Stimulated activated CD8-positive, alpha-beta memory T cell treated with anti-CD3 and anti-CD28 coated beads, Interleukin-12 subunit alpha, Interleukin-12 subunit beta, amount 100 ng/mL, for 4 hours (primary cell): Measurements from ENCODE around the gene NFKB2.

Experiments used
- DNase-seq: peaks from one replicate; pipeline ENCODE4 v3.0.0-alpha.2; 2020; ENCODE audit warnings: low read depth

NFKB2 gene

DNA sequence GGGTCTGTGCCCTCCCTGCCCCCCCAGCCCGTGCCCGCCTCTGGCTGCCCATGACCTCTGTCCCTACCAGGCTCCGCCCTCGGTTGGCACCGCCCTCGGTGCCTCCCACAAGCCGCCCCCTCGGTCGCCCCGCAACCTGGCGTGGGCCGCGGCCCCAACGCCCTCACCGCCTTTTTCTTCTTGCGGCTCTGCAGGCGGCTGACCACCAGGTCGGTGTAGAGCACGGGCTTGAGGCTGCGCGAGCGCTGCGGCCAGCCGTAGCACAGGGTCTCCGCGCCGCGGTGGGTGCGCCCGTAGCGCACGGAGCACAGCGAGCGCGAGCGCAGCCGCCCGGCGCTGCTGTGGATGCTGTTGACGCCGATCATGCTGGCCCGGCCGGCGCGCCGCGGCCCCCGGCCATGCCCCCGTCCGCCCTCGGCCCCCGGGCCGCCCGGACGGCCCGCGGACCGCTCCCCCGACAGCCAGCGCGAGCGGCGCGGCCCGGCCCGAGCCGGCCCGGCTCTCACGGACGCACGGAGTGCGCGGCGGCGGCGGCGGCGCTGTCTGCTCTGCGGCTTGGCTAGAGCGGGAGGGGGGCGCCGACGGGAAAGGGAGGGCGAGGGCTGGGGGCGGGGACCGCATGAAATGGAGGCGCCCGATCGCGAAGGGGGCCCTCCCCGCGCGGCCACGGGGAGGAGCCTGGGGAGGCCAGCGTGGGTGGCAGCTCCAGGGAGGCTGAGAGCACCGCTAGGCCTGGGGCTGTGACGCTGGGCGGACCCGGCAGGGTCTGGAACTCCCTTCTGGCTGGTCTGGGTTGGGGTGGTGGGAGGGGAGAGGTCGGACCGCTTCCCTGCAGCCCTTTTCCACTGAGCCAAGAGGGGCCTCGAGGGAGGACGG, 13.5 kb downstream of the NFKB2 start:
- DNase-seq = peak; percentile 76

DNA sequence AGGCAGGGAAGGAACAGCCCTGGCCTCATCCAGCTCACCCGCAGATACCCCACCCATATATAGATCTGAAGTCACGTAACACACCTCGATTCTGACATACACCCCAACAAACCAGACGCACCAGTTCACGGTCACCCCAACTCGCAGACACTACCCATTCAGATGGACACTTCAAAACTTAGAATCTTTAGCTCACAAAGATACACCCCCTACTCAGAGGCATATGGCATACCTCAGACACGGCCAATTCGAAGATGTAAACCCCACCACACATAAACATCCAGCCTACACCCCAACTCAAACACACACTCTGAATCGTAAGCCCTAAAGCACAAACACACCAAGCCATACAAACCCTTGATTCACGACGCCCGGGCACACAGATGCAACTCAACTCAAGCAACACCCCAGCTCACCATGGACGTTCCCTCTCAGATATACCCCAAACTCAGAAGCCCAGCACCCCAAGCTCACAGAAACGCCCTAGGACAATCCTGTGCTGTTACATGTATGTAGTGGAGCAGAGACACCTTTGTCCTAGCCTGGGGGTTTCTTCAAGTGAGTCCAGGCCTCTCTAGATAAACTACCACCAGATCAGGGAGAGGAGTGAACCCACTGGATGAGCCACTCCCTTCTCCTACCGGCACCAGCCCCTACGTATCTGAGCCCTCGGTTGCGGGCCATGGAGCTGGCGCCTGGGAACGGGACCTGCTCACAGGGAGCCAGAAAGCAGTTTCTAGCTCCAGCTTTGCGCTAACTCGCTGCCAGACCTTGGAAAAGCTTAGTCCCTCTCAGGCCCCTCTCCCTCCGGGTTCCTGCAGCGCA, 14.3 kb downstream of the NFKB2 start:
- DNase-seq = no peak

DNA sequence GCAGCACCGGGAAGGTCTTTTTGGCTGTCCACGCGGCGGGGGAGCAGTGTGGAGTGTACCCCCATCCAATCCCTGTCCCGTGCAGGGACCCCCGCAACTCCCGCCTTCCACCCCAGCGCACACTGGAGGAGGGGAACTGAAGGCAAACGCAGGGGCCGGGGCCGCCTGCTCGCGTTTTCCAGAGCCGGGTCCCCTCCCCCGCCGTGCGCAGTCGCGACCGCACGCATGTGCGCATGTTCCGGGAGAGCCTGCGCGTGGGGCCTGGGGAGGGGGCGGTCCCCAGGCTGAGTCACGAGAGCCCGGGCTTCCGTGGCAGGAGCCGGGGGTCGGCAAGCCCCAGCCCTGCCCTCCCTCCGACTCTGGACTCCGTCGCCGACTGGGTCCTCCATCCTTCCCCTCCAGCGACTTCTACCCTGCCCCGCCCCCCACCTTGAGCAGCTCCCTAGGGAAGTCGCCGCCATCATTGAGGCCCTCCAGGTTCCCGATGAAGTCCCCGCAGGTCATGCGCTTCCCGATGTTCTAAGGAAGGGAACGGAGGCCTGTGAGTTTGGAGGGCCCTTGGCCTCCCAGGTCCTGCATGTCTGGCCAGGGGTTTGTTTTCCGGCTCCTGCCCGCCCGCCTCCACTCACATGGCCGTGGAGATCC, 15.0 kb downstream of the NFKB2 start:
- DNase-seq = peak; percentile 53

DNA sequence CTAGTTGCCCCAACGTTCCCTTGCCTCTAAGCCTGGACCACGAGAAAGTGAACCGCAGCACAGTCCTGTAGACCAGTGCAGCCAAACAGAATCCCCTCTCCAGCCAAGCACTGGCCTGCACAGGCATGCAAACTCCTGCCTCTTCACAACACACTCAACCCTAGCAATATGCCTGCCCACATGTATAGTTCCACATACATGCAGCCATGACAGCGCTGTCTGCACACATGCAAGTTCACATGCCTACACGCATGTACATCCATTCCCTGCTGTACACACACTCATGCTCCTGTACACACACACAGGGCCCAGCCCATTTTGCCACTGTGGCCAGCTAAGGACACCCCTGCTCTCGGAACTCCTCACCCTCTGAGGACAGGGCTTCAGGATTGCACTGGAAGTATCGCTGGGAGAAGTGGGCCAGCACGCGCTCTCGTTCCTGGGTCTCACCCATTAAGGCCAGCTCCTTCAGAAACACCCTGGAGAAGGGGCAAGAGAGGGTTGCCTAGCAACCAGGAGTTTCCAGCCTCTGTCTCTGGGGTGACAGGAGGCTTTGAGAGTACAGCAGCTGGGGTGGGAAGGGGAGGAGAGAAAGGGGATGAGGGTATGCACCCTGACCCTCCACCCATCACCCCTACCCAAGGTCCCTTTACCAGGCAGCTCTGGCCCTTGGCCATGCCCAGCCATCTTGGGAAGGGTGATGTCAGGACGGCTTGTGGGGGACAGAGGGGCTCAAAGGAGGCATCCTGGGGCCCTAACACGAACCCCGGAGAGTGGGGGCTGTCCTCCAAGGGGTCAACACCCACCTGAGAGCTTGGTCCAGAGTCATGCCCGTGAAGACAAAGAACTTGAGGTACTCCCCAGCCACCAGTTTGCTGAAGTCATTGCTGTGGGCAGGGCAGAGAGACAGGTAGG, 16.1 kb downstream of the NFKB2 start:
- no peak for DNase-seq

DNA sequence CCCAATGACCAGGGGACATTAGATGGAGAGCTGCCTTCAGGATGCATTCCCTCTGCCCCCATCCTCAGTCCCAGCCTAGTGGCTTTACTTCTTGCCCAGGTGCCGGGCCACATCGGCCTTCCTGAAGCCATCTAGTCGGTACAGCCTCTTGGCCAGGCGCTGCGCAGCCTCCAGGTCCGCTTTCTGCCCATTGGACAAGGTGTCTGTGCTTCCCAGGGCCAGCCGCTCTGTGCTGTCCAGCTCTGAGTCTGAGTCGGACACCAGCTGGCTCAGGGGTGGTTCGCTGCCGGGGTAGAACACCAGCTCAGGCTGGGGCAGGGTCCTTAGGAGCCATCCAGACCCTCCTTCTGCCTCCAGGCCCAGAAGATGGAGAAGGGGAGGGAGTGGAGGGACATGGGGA, 16.8 kb downstream of the NFKB2 start:
- DNase-seq = no peak

DNA sequence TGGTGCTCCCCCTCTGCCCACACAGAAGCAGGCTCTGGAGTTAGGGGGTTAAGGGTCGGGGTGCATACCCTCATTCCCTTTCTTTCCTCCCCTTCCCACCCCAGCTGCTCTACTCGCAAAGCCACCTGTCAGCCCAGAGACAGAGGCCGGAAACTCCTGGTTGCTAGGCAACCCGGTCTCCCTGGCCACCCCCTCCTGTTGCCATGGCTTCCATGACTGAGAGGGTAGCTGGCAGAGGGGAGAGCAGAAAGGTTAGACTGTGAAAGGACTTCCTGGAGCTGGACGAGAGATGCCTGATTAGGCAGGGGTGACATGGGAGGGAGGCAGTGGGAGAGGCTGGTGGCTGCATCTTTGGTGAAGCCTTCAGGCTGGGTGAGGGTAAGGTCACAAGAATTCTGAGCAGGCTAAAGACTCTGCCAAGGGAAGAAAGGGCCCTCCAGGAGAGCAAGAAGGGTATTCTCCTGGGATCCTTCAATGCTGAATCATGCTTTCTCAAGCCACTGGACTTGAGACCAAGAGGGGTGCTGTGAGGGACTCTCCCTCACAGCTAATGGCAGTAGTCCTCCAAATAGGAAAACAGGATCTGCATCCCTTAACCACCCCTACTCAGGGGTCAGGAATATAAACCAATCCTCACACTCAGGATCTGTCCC, 17.7 kb downstream of the NFKB2 start:
- no peak for DNase-seq

DNA sequence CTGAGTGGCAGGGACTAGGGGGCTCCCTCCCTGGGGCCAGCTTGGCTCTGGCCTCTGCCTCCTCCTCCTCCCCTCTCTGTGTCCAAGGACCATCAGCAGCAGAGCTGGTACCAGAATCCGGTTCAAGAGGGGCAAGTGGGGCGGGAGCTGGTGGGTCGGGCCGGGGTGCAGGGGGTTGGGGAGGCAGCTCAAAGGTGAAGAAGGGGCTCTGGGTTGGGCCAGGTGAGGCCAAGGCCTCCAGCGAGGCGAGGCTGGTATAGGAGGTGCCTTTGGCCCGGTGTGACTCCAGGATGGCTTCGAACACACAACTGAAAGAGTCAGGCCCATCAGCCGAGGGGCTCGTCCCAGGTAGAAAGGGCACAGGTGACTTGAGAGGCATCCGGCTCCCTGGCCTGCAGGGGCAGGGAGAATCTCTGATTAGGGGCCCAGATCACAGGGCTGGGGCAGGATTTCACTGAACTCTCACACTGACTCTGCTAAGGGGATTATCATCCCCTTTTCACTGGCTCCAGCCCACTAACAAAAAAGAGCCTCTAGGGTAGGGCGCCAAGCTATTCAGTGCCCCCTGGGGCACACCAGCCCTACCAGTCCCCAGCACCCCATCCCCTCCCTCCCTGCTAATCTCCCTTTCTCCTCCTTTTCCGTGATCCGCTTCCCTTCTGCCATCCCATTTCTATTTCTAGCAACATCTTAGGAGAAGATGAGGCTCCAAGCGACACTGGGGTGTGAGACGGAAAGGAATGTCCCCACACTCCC, 18.5 kb downstream of the NFKB2 start:
- DNase-seq = no peak

DNA sequence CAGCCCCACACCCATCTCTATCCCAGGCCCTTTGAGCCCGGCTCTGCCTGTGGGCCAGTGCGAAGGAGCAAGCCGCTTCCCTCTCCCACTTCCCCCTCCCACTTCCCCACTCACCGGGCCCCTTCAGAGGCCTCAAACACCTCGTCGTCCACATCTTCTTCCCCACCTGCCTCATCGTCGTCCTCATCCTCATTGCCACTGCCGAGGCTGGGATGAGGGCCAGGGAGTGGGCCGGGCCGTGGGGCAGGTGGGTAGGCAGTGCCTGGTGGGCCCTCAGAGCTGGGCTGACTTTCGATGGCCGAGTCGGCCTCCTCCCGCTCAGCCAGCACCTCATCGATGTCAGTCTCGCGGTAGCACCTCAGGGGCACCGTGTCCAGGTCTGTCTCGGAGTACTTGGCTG, 19.2 kb downstream of the NFKB2 start:
- no peak for DNase-seq

DNA sequence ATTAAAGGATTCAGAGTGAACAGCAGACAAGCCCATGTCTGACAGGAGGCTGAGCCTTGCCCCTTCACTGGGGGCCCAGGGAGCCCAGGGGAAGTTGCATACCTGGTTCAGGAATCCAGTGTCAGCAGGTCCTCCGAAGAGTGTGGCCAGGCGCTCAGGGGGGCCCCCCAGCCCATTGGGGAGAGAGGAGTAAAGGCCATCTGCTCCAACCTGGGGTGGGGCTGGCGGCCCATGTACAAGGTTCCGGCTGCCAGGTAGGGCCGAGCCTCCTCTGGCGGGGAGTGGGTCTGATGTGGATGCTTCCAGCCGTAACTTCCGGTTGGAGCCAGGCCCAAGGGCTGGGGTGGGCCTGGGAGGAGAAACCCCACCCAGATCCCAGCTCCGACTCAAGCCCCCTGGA, 20.8 kb downstream of the NFKB2 start:
- DNase-seq = no peak

DNA sequence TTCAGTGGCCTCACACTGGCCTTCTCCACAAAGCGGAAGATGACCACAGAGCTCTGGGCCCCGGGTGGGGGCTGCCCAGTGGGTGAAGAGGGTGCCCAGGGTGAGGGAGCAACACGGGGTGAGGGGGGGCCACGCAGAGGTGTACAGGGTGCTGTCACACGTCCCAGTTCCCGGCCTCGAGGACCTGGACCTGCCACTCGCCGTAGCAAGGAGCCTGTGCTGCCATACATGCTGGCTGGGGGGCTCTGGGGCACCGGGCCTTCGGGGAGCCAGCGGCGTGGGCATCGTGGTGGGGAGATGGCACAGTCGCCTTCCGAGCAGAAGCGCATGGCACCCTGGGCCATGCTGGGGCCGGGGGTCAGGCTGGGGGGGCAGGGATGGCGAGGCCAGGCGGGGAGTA, 21.2 kb downstream of the NFKB2 start:
- DNase-seq = no peak

DNA sequence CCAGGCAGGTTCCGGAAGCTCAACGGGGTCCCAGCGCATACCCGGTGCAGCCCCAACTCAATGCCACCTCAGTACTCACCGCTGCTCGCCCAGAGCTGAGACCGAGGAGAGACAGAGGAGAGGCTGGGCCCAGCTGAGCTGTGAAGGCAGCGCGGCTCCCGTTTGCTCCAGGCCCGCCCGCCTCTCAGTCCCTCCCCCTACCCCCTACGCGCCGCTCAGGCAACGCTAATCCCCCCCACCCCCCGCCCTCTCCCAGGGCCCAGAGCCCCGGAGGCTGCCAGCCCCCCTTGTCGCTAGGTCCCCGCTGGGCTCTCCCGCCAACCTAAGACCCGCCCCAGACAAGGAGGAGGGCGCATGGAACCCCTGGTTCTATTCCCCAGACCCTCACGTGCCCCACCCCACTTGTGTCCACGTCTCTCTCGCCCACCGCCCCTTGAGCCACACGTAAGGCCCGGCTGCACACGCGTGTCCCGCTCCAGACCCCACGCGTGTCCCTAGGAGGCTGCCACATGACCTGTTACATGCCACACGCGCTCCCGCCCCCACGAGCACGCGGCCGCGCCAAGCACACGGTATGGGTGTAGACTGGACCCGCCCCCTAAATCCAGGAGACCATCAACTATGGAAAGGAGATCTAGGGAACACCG, 23.2 kb downstream of the NFKB2 start, which contains the start of gene PSD:
Gene PSD (minus strand): TSS at position 164 of the 647 bp plus-strand sequence. CDS start 1,747 bp downstream, outside the sequence.
- no peak for DNase-seq

DNA sequence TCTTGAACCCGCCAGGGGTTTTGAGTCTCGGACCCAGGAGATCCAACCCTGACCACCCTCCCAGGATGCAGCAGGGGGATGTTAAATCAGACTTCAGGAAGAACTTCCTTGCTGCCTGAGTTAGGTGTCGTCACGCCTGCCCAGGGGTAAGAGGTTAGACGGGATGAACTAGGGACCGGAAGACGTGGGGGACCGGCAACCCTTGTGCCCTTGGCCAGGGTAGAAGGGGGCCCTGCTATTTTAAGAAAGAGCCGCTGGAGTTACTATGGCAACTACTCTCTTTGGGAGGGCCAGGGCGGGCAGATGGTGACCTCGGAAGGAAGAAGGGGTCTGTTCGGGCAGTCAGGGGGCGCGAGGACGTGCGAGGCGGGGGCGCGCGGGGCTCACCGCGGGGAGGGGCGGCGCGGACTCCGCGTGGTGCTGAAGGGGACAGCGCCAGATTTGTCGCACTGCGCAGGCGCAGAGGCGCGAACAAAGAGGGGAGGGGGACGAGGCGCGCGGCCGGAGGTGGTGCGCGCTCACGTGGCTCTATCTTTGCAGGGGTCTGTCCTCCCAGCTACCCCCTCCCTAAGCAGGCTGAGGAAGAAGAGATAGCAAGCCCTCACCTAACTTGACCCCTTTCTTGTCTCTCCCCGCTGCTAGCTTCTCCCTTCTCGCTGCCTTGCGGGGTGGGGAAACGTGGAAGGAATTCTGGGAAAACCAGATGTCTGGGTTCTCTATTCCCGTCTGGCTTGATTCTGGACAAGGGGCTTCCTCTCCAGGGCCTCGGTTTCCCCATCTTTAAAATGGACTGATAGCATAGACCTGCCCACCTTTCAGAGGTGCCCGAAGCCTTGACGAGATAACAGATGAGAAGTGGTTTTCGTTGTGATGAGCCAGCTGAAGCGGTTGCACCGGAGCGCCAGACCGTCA, 24.0 kb downstream of the NFKB2 start:
- DNase-seq = peak; percentile 52

DNA sequence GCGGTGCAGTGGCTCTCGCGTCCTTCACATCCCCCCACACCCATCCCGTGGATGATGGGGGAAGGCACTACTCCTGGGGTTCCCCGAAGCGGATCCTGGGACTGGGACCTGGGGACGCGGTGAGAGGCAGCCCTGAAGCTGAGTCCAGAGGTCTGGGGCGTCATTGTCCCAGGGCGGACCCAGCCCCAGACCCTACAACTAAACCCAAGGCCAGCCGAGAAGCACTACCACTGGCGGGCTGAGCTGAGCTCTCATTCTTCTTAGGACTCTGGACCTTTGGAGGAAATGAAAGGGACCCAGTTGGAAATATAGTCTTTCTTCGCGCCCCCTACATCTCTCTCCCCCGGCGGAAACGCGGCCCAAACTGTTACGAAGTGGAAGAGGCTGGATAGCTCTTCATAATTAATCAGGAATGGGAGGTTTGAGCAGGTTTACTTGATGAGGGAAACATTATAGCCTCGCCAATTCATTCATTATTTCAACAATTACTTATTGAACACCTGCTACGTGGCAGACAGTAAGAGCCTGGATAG, 24.7 kb downstream of the NFKB2 start:
- no peak for DNase-seq

DNA sequence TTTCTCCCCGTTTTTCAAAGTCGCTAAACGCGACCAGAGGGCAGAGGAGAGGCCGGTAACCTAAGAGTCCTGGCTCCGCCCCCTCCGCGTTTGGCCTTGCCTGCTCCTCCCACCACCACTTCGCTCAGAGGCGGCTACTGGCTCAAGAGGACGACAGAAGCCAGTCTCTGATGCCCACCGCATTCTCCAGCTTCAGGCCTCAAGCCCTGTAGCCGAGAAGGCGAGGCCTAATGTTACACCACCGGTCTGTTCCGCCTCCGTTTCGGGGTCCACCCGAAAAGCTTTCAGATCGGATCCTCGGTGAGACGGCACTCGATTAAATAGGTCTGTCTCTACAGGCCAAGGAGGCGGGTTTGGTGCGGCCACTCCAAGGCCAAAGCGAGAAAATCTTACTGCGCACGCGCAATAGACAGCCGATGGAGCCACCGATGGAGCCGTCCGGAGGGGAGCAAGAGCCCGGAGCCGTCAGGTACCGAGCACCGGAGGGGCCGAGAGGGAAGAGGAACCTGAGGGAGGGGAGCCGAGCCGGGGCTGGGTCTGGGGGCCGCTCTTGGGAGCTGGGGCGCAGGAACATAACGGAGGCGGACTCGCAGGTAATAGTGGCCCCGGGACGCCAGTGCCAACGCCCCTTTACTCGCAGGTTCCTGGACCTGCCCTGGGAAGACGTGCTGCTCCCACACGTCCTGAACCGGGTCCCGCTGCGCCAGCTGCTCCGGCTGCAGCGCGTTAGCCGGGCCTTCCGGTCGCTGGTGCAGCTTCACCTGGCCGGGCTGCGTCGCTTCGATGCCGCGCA, 25.4 kb downstream of the NFKB2 start, which contains the start of gene FBXL15:
Gene FBXL15 (plus strand): TSS at position 123 of the 793 bp plus-strand sequence. CDS start 294 bp downstream, at position 417.
- peak; percentile 88 for DNase-seq

DNA sequence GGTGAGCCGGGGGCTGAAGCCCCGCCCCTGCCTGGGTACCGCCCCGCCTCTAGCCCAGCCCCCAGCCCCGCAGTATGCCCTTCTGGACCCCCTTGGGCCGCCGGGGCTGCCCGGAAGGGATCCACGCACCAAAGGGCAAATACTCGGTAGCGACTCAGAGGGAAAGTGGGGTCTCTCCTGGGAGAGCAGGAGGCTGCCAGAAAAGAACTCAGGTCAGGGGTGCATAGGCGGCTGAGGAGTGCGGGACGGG, 25.9 kb downstream of the NFKB2 start:
- DNase-seq = no peak

DNA sequence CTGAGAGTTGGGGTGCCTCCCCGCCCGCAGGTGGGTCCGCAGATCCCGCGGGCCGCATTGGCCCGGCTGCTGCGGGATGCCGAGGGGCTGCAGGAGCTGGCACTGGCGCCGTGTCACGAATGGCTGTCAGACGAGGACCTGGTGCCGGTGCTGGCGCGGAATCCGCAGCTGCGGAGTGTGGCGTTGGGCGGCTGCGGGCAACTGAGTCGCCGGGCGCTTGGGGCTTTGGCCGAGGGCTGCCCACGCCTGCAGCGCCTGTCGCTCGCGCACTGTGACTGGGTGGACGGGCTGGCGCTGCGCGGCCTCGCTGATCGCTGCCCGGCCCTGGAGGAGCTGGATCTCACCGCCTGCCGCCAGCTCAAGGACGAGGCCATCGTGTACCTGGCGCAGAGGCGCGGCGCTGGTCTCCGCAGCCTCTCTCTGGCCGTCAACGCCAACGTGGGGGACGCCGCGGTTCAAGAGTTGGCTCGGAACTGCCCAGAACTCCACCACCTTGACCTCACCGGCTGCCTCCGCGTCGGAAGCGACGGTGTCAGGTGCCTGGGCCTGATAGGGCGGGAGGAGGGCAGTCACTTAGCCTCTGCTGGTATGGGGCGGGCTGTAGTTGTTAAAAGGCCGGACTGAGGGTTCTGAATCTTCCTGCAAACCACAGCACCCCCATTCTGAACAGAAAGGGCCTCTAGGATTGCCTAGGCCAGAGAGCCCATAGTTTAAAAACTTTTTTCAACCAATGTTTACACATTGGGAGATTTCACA, 26.4 kb downstream of the NFKB2 start:
- no peak for DNase-seq
